Measurements from ENCODE around the gene DAPK1.

The DAPK1 gene

GRCh38 chr9:87686520-87687090, 188.9 kb downstream of the DAPK1 start:
- no peaks in the 10 kb centered on the region for H3F3A ChIP-seq (ENCODE audit: control insufficient read depth, insufficient read depth)
- no peaks in the 10 kb centered on the region for H3K9me2 ChIP-seq (replicated peaks; ENCODE audit: control insufficient read depth, low read length)
- H3K36me3 ChIP-seq (ENCODE audit: control insufficient read depth, low read length) = no peaks in the 10 kb centered on the region
- H4K20me1 ChIP-seq (ENCODE audit: control insufficient read depth, insufficient read depth, low read depth, low read length) = no peaks in the 10 kb centered on the region
- no peaks in the 10 kb centered on the region for H3K79me2 ChIP-seq (ENCODE audit: control insufficient read depth, low read length)
- no peak overlapping the region for H3K4me2 ChIP-seq (ENCODE audit: low read length)
- no peaks in the 10 kb centered on the region for H3K4me1 ChIP-seq (ENCODE audit: control insufficient read depth, low read length)
- no peaks in the 10 kb centered on the region for H3K9me3 ChIP-seq (ENCODE audit: control insufficient read depth, insufficient read depth, low read length)
- TF ChIP-seq CTCF (IDR thresholded peaks at IDR 0.05; ENCODE audit: low read depth, low read length, poor library complexity, severe bottlenecking) = no peak
- TF ChIP-seq EZH2phosphoT487 (IDR thresholded peaks at IDR 0.05; ENCODE audit: borderline replicate concordance, low read length) = no peak
- H3K27ac ChIP-seq (ENCODE audit: low read depth, low read length) = no peak overlapping the region
- no peak overlapping the region for H3K4me3 ChIP-seq (ENCODE audit: low read length)
- no peaks in the 10 kb centered on the region for H3K27me3 ChIP-seq (ENCODE audit: control insufficient read depth, low read length)

DNA sequence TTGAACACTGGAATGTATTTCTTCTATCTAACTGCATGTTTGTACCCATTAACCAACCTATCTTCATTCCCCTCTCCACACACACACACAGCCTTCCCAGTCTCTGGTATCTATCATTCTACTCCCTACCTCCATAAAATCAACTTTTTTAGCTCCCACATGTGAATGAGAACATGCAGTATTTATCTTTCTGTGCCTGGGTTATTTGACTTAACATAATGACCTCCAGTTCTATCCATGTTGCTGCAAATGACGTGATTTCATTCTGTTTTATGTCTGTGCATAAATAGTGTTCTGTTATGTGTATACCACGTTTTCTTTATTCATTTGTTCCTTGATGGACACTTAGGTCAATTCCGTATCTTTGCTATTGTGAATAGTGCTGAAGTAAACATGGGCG, 189.5 kb downstream of the DAPK1 start:
- TF ChIP-seq EZH2phosphoT487 (IDR thresholded peaks at IDR 0.05; ENCODE audit: borderline replicate concordance, low read length) (no peak), CTCF (IDR thresholded peaks at IDR 0.05; ENCODE audit: low read depth, low read length, poor library complexity, severe bottlenecking) (no peak)
- H3F3A ChIP-seq (ENCODE audit: control insufficient read depth, insufficient read depth) = no peaks in the 10 kb centered on the region
- H3K27ac ChIP-seq (ENCODE audit: low read depth, low read length) = no peak overlapping the region
- no peak overlapping the region for H3K4me2 ChIP-seq (ENCODE audit: low read length)
- no peak overlapping the region for H3K4me3 ChIP-seq (ENCODE audit: low read length)
- H3K9me3 ChIP-seq (ENCODE audit: control insufficient read depth, insufficient read depth, low read length) = no peaks in the 10 kb centered on the region
- H3K4me1 ChIP-seq (ENCODE audit: control insufficient read depth, low read length) = no peaks in the 10 kb centered on the region
- no peaks in the 10 kb centered on the region for H3K27me3 ChIP-seq (ENCODE audit: control insufficient read depth, low read length)
- H3K9me2 ChIP-seq (replicated peaks; ENCODE audit: control insufficient read depth, low read length) = no peaks in the 10 kb centered on the region
- no peaks in the 10 kb centered on the region for H3K36me3 ChIP-seq (ENCODE audit: control insufficient read depth, low read length)
- no peaks in the 10 kb centered on the region for H4K20me1 ChIP-seq (ENCODE audit: control insufficient read depth, insufficient read depth, low read depth, low read length)
- no peaks in the 10 kb centered on the region for H3K79me2 ChIP-seq (ENCODE audit: control insufficient read depth, low read length)

- no peaks in the 10 kb centered on the region for H3K79me2 ChIP-seq (ENCODE audit: control insufficient read depth, low read length)
- H3K4me2 ChIP-seq (ENCODE audit: low read length) = no peak overlapping the region
- no peak for TF ChIP-seq EZH2phosphoT487 (IDR thresholded peaks at IDR 0.05; ENCODE audit: borderline replicate concordance, low read length)
- no peak for TF ChIP-seq CTCF (IDR thresholded peaks at IDR 0.05; ENCODE audit: low read depth, low read length, poor library complexity, severe bottlenecking)
- H4K20me1 ChIP-seq (ENCODE audit: control insufficient read depth, insufficient read depth, low read depth, low read length) = no peaks in the 10 kb centered on the region
- H3K4me3 ChIP-seq (ENCODE audit: low read length) = no peak overlapping the region
- no peaks in the 10 kb centered on the region for H3F3A ChIP-seq (ENCODE audit: control insufficient read depth, insufficient read depth)
- H3K9me2 ChIP-seq (replicated peaks; ENCODE audit: control insufficient read depth, low read length) = no peaks in the 10 kb centered on the region
- no peaks in the 10 kb centered on the region for H3K4me1 ChIP-seq (ENCODE audit: control insufficient read depth, low read length)
- no peaks in the 10 kb centered on the region for H3K27me3 ChIP-seq (ENCODE audit: control insufficient read depth, low read length)
- H3K36me3 ChIP-seq (ENCODE audit: control insufficient read depth, low read length) = no peaks in the 10 kb centered on the region
- H3K27ac ChIP-seq (ENCODE audit: low read depth, low read length) = no peak overlapping the region
- no peaks in the 10 kb centered on the region for H3K9me3 ChIP-seq (ENCODE audit: control insufficient read depth, insufficient read depth, low read length)
Observed at GRCh38 chr9:87694236-87694755, 196.6 kb downstream of the DAPK1 start.
